Neural crest cell (in vitro differentiated cells): Measurements from ENCODE around the gene PTH2. TPM values are rescaled to one million over a fixed set of nuclear protein-coding genes. Genes with fewer than 3 reads are reported as not detected.

Source experiments
- DNase-seq: peaks from one replicate; pipeline ENCODE4 v3.0.0; 2021; ENCODE audit warnings: low read depth, mixed read lengths, low spot score
- H3K27ac Mint-ChIP-seq: one replicate; pipeline ENCODE4 v1.8.0; 2021; ENCODE audit warnings: mild to moderate bottlenecking, mixed read lengths; ENCODE audit not compliant: unreplicated experiment
- H3K27me3 Mint-ChIP-seq: 2 replicates; pipeline ENCODE4 v1.8.0; 2021; ENCODE audit warnings: low read depth, mild to moderate bottlenecking, mixed read lengths
- H3K36me3 Mint-ChIP-seq: 2 replicates; pipeline ENCODE4 v1.8.0; 2021; ENCODE audit warnings: low read depth, mild to moderate bottlenecking, mixed read lengths
- H3K4me1 Mint-ChIP-seq: 2 replicates; pipeline ENCODE4 v1.8.0; 2021; ENCODE audit warnings: mixed read lengths
- H3K4me3 Mint-ChIP-seq: one replicate; pipeline ENCODE4 v1.8.0; 2021; ENCODE audit warnings: mild to moderate bottlenecking, mixed read lengths
- H3K9me3 Mint-ChIP-seq: 2 replicates; pipeline ENCODE4 v1.8.0; 2021; ENCODE audit warnings: mixed read lengths
- total RNA-seq: library from RNA; stranded (reverse); gene quantifications from 2 replicates; pipeline ENCODE4 v1.2.1, GENCODE V29; 2021
- TF ChIP-seq, protein P1 (sequence below): fragments of 200-600 bp; sonication (generic); conservative IDR thresholded peaks from 2 replicates; pipeline ENCODE4 v1.5.0; 2021; ENCODE audit warnings: antibody characterized with exemption, mild to moderate bottlenecking

PTH2 gene
- total RNA-seq, 1 donor from 2014 or later, result not detected

GRCh38 chr19:49417088-49417487 is 6.2 kb downstream of the PTH2 start:
- DNase-seq, result no peak
- Mint-ChIP-seq H3K27me3 (peaks cover 69% of the 10 kb centered on the region), H3K4me3 (no peak overlapping the region), H3K27ac (no peak overlapping the region), H3K9me3 (no peaks in the 10 kb centered on the region), H3K36me3 (no peaks in the 10 kb centered on the region), H3K4me1 (peaks cover 19% of the 10 kb centered on the region)
- TF ChIP-seq, protein P1, sequence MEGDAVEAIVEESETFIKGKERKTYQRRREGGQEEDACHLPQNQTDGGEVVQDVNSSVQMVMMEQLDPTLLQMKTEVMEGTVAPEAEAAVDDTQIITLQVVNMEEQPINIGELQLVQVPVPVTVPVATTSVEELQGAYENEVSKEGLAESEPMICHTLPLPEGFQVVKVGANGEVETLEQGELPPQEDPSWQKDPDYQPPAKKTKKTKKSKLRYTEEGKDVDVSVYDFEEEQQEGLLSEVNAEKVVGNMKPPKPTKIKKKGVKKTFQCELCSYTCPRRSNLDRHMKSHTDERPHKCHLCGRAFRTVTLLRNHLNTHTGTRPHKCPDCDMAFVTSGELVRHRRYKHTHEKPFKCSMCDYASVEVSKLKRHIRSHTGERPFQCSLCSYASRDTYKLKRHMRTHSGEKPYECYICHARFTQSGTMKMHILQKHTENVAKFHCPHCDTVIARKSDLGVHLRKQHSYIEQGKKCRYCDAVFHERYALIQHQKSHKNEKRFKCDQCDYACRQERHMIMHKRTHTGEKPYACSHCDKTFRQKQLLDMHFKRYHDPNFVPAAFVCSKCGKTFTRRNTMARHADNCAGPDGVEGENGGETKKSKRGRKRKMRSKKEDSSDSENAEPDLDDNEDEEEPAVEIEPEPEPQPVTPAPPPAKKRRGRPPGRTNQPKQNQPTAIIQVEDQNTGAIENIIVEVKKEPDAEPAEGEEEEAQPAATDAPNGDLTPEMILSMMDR, result no peak

- H3K36me3 Mint-ChIP-seq, result no peaks in the 10 kb centered on the region
- no peak for DNase-seq
- TF ChIP-seq, protein P1, result no peak
- no peak overlapping the region for H3K27ac Mint-ChIP-seq
- peaks cover 58% of the 10 kb centered on the region for H3K27me3 Mint-ChIP-seq
- no peaks in the 10 kb centered on the region for H3K9me3 Mint-ChIP-seq
- no peak overlapping the region for H3K4me3 Mint-ChIP-seq
- H3K4me1 Mint-ChIP-seq, result peaks cover 10% of the 10 kb centered on the region
These were observed 7.4 kb downstream of the PTH2 start for GRCh38 chr19:49415810-49416200.

- peaks cover 53% of the 10 kb centered on the region for H3K27me3 Mint-ChIP-seq
- no peaks in the 10 kb centered on the region for H3K36me3 Mint-ChIP-seq
- peaks cover 8% of the 10 kb centered on the region for H3K4me1 Mint-ChIP-seq
- TF ChIP-seq, protein P1, result no peak
- no peak for DNase-seq
- H3K27ac Mint-ChIP-seq, result no peak overlapping the region
- no peaks in the 10 kb centered on the region for H3K9me3 Mint-ChIP-seq
- H3K4me3 Mint-ChIP-seq, result no peak overlapping the region
These were observed 8.0 kb downstream of the PTH2 start for GRCh38 chr19:49415102-49415809.

GRCh38 chr19:49414256-49414655 is 9.0 kb downstream of the PTH2 start:
- Mint-ChIP-seq H3K27me3 (peaks cover 43% of the 10 kb centered on the region), H3K36me3 (no peaks in the 10 kb centered on the region), H3K4me3 (no peak overlapping the region), H3K27ac (no peak overlapping the region), H3K9me3 (no peaks in the 10 kb centered on the region), H3K4me1 (peaks cover 8% of the 10 kb centered on the region)
- TF ChIP-seq, protein P1, result no peak
- DNase-seq, result no peak

- peaks cover 34% of the 10 kb centered on the region for H3K27me3 Mint-ChIP-seq
- no peaks in the 10 kb centered on the region for H3K9me3 Mint-ChIP-seq
- TF ChIP-seq, protein P1, result no peak
- peaks cover 8% of the 10 kb centered on the region for H3K4me1 Mint-ChIP-seq
- no peak overlapping the region for H3K4me3 Mint-ChIP-seq
- no peaks in the 10 kb centered on the region for H3K36me3 Mint-ChIP-seq
- no peak for DNase-seq
- H3K27ac Mint-ChIP-seq, result no peak overlapping the region
These were observed 9.9 kb downstream of the PTH2 start for GRCh38 chr19:49413348-49413747.
